GM18511 (cell line): ENCODE measurements around the gene KCTD10.

Experiments
- ATAC-seq: cut with Tn5 transposase; IDR thresholded peaks from one replicate; pipeline ENCODE4 v1.9.1; 2021; ENCODE audit warnings: mild to moderate bottlenecking, moderate library complexity; ENCODE audit not compliant: unreplicated experiment

The KCTD10 gene, protein sequence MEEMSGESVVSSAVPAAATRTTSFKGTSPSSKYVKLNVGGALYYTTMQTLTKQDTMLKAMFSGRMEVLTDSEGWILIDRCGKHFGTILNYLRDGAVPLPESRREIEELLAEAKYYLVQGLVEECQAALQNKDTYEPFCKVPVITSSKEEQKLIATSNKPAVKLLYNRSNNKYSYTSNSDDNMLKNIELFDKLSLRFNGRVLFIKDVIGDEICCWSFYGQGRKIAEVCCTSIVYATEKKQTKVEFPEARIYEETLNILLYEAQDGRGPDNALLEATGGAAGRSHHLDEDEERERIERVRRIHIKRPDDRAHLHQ

DNA sequence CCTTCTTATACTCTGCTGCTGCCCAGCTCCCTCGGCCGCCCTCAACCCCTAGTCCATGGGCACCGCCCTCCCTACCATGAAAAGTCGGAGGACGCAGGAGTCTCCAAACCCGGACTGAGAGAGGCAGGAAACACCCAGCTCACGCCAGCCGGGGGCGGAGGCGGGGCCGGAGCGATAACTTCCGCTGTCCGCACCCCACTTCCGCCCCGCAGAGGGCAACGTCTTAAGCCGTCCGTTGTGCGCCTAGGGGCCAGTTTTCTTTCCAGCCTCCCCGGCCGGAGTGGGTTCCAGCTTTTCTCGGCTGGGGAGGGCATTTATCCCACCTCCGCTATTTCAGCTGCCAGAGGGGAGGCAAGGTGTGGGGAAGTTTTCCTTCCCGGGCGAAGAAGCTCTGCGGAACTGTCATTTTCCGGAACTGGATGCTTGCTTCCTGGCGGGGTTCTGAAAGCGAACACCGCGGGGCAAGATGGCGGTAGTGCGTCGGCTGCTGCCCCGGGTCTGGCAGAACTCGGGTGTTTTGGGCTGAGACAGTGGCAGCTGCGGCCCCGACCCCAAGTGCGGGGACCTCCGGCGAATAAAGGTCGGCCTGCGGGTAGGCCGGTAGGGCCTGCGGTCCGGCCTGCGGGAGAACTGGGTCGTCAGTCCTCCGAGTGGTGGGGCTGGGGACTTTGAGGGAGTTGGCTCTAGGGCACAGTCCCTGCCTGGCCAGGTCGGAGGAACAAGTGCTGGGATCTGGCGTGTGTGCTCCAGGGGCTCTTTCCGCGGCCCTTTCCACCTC is at the start of gene KCTD10, which contains the start of gene UBE3B:
Gene KCTD10 (minus strand): TSS at position 116 of the 778 bp plus-strand sequence. CDS start 38 bp downstream, at position 78.
Gene UBE3B (plus strand): TSS at position 450 of the 778 bp plus-strand sequence. CDS start 5,918 bp downstream, outside the sequence.
- peak; percentile 97 for ATAC-seq

DNA sequence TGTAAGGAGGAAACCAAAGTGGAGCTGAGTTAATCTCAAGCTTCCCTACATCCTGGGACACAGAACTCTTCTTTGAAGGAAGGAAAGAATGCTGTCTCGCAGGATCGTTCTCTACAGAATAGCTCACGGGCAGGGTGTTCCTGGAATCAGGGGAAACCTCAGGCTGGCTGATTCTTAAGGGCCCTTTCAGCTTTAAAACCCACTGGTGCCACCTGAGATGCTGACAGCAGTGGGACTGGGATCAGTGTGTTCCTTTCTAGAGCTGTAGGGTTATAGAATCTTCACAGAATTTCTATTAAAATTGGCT is 48.1 kb upstream of the KCTD10 start:
- ATAC-seq: no peak

DNA sequence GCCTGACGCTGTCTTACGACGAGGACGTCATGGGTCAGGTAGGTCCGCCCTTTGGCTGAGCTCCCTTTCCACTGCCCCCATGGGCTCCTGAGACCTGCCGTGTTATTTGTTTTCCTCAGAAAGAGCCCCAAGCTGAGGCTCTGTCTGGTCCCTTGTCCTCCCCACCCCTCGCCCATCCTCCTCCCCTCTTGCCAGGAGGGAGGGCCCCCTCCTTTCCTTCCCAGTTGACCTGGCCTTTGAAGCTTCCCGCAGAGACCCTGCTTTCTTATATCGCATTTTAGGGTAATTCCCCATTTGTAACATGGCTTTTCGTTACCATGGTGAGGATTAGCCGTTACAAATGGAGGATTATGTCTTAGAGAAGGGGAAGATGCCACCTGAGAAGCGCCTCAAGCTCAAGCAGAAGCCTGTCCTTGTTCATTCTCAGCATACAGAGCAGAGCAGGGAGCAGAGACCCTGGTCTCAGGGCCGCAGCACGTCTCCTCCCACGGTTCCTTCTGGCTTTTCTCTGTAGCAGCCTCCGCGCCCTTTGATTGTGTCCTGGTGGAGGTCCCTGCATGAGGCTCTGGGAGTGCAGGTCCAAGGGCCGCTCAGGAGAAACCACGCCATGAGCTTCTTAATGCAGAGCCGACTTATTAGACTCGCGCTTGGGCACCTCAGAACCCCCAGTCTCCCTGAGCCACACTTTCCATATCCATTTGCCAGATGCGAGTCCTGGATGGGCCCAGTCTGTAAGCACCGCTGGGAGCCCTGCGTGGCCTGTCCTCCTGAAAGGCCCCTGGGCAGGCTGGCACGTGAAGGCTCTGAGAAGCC is 47.6 kb upstream of the KCTD10 start:
- ATAC-seq: no peak

DNA sequence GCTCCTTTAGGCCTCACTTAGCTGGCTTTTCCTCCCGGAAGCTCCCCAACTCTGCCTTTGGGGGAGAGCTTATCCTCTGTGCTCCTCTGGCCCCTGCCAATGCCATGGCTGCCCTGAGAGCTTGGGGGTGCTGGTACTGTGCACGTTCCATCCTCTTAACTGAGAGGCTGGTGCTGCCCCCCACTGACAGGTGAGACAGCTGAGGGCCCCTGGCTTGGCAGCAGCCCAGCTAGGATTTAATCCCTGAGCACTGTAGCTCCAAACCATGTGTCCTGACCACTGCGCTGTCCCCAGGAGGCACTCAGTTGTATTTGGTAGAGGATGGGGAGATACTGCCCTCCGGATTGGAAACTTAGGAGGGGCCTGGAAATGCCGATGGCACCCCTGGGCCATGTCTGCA is 46.4 kb upstream of the KCTD10 start:
- ATAC-seq: no peak

DNA sequence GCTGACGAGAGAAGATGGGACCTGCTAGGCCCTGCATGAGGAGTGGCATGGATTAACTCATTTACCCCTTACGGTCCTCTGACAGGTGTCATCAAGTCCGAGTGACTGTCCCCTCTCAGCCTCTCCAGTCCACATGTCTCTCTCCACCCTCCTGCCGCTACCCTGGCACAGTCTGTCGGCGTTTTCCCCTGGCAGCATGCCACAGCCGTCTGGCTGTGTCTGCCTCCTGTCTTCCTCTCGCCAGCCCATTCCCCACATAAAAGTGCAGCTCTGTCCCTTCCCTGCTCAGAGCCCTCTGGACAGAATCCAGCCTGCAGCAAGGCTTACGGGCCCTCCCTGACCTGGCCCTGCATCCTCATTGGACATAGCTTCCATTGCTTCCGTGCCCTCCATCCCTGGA is 46.0 kb upstream of the KCTD10 start:
- ATAC-seq: no peak

DNA sequence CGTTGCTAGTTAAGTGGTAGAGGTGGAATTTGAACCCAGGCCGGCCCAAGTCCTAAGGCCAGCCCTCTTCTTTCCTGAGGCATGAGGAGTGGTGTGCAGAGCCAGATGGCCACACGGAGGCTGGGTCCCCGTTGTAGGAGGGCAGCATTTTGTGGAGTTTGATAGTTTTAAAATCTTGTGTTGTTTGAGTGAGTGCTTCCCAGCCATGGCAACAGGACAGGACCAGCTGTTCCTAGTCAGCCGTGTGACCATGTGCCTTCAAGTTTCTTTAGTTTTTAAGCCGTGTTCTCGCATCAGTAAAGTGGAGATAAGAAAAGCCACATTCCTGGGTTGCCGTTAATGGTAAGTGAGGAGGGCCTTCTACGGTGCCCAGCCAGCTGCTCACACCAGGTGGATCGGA is 44.7 kb upstream of the KCTD10 start:
- no peak for ATAC-seq

DNA sequence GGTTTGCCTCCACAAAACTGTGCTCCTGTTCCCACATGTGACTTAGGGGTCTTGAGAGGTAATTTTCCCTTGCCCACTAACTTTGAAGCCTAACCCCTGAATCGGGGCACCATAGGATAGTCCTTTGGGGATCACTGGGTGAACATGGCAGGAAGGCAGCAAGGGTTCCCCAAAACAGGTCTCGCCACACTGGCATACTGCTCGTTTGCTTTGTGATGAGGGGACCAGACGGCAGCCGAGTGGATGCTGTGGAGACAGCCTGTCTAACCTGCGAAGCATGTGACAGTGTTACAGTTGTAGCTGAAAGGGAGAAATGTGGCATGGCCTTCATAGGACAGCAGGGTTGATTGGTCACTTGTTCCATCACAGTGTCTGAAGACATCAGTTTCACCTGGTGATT is 42.7 kb upstream of the KCTD10 start:
- no peak for ATAC-seq

DNA sequence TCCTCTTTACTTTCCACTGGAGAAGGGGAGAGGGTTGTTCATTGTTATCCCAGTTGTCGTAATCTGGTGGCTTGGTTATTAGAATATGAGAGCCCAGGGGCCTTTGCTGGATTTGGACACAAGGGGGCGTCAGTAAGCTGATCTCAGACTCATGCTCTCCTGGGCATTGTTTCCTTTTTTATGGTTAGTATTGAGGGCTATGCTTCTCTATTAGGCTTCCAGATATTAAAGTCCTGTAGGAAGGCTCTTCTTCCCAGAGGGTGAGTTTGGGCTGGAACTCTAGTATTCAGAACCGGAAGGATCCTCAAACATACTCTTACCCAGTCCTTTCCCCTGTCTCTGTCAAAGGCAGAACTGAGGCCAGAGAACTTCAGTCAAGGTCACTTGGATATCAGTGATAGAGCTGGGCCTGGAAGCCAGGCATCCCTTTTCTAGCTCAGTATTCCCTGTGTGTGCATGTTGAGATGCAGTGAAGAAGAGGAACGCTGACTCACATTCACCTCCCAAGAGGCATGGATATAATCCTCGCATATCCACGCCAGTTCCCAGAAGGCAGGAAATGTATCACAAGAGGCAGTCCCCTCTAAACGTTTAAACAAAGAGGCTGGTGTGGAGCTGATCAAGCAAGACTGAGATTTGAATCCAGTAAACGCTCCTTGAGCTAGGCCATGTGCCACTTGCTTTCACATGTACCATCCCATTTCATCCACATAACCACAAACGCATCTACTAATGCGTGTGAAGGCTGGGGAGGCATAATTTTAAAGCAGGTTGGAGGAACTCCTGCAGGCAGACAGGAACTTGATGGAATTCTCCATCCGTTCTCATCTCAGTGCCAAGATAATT is 41.9 kb upstream of the KCTD10 start:
- no peak for ATAC-seq

DNA sequence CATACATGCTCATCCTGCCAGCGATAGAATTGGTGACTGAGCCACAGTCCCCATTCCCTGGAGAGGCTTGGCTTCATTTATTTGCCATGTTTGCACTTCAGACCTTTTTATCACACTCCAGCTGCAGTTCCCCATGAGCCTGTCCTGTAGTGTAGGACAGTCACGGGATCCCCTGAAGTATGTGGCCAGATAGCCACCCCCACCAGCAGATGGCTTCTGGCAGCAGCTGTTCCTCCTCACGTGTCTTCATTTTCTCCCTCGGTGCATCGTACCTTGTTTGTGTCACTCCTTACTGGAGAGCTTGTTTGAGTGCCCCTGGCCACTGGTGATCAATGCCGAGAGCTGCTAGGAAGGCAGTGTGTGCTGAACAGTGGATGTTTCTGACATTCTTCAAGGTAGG is 40.5 kb upstream of the KCTD10 start:
- no peak for ATAC-seq

DNA sequence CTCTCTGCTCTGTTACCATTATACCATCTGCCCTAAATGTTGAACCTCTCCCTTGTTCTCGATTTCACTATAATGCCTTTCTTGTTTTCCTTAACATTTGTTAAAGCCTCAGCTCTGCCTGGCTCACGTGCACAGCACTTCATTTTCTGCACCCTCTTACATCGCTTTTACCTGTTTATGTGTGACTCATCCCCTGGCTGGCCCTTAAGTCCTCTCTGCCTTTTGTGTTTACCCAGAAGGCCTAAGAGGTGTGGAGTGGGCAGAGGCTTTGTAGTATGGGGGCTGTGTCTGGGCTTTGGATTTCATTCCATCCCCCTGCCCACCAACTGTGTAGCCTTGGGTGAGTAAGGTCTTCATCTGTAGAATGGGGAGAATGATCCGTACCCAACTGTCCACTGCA is 36.9 kb upstream of the KCTD10 start:
- ATAC-seq: no peak

DNA sequence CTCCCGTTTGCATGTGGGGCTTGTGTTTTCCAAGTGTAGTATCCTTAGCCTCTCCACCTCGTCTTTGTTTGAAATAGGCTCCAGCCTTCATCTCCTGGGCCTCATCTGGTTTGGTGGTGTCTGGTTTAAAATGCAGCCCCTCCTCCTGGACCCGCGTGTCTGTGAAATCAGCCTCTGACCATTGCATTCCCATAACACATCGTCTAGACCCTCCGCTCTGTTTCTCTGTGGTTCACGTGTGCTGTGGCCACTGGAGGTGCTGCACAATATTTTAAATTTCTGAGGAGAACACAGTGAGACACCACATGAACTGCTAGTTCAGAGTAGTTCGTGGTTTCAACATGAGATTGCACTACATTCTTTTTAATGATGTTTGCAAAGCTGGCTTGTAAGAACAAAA is 36.0 kb upstream of the KCTD10 start:
- ATAC-seq: no peak

DNA sequence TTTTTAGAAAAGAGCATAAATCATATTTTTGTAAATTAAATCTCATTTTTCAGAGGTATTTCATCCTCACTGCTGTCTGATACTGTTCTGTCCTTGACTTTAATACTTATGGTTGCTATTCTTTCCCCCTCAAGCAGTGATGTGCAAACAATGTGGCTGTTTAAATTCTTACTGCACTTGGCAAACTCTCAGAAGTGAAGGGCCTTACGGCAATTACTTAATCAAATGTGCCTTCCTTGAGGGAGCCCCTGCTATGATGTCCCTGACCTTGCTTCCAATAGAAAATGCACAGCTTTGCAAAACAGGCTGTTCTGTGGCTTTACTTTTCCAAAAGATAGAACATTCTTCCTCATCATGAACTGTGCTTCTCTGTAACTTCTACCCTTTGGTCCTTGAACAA is 35.5 kb upstream of the KCTD10 start:
- ATAC-seq: no peak

DNA sequence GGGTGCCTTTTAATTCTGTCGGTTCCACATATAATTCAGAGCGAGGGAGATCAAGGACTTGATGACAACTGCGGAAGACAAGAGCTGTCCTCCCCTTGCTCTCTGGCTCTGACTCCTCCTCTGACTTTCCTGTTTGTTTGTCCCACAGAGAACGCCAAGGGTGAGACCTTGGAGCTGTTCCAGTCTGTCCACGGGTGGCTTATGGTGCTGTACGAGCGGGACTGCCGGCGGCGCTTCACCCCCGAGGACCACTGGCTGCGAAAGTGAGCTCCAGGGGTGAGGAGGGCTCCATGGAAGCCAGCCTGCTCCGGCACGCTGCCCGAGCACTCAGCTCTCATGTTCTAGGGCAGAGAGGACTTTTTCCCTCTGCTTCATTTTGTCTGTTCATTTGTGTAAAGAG is 33.1 kb upstream of the KCTD10 start:
- no peak for ATAC-seq

DNA sequence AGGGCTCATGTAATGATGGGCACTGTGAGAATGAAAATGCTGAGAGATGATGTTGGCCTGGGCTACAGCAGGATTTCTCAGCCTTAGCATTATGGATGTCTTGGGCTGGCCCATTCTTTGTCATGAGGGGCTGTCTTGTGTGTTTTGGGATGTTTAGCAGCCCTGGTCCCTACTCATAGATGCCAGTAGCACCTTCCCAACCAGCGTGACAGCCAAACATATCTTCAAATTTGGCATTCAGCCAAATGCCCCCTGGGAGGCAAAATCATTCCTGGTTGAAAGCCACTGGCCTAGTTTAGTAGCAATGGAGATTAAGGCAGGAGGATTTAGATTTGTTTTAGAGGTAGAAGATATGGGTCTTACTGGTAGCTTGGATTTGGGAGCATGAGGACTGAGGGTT is 27.0 kb upstream of the KCTD10 start:
- ATAC-seq: no peak

DNA sequence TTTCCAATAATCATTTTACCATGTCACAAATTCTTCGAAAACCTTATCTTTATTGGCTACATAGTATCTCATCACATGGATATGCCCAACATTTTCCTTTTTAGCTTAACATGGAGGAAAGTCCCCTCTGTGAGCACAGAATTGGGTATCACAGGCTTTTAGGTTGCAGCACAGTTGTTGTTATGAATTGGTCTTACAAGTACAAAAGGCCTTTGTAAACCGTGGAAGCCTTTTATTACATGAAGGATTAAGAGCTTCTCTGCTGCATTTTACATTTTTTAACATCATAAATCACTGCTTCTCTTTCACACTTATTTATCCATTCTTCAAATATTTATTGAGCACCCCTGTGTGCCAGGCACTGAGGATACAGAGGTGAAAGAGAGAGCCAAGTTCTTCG is 26.5 kb upstream of the KCTD10 start:
- ATAC-seq: no peak

DNA sequence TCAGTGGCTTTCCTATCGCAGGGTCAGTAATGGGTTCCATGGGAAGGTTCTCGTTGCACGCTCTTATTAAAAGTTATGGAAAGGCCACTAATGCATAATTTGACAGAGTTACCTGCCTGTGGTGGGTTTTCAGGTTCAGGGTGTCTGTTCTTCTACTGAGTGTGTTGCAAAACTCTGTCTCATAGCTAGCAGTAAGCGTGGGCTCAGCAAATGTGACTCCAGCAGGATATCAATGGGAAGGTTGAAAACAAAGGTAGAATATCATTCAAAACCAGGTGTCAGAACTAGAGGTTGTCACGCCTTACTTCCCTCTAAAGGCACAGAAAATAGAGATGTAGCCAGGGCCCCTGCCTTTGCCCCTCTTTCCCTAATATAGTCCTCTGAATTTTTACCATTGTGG is 25.2 kb upstream of the KCTD10 start:
- no peak for ATAC-seq

DNA sequence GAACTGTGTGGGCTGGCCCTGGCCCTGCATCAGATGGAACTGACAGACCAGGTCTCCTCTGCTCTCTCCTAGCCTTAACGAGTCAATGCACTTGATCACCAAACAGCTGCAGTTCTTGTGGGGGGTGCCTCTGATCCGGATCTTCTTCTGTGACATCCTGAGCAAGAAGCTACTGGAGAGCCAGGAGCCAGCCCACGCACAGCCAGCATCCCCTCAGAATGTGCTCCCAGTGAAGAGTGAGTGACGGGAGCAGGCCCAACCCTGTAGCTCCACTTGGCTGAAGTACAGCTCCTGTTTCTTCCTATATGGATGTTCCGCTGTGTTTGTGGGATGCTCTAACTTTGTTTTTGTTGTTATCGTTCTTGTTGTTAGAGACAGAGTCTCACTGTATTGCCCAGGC is 24.2 kb upstream of the KCTD10 start:
- ATAC-seq: no peak

DNA sequence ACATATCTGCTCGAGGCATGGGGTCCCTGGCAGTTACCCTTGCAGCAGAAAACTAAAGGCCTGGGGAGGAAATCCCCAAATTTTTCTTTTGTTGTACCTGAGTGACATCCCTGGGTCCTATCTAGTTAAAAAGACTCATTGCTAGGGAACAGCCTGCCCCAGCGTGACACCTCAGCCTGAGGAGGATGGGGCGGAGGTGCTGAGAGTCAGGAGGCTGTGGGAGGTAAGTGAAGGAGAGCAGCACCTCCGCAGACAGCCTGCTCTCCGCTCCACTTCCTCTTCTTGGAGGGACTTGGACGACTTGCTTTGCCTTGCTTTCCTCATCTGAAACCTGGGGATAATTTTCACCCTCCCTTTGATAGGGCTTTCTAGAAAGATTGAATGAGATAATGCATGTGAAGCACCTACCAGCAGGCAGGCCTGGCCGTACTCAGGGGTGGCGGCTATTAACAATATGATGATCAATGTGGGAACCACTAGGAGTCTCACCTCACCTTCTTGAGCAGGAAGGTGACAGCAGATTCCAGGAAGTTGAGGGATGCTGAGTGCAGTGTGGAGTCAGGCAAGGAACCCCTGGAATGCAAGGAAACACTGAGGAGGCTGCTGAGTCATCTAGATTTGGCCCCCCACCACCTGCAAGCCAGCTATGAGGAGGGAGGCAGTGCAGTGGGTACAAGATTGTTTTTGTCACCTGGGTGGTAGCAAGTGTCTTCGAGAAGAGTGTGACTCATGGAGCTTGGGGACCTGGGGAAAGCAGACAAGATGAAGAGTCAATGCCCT is 23.5 kb upstream of the KCTD10 start:
- no peak for ATAC-seq

DNA sequence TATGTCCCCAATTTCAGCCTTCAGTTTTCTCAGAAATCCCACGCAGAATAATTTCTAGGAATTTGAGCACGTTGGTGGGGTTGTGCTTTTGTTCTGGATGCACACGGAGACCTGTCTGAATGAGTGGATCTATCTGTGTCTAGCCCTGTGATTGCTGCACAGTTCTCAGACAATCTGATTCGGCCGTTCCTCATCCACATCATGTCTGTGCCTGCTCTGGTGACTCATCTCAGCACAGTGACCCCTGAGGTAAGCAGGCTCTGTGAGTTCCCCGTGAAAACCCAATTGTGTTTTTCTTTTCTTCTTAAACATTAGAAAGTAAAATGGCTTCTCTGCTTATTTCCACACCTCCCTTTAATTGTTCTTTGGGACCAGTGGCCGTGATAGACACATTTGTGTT is 20.6 kb upstream of the KCTD10 start:
- ATAC-seq: no peak

DNA sequence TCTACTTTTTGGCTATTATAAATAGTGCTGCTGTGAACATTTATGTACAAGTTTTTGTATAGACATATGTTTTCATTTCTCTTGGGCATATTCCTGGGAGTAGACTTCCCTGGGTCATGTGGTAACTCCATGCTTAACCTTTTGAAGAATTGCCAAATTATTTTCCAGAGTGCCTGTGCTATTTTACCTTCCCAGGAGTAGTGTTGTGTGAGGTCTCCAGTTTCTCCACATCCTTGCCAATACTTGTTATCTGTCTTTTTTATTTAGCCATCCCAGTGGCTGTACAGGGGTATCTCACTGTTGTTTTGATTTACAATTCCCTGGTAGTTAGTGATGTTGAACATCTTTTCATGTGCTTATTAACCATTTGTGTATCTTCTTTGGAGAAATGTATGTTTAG is 19.2 kb upstream of the KCTD10 start:
- no peak for ATAC-seq
